ENCODE results near the gene CD74.

The CD74 gene

DNA sequence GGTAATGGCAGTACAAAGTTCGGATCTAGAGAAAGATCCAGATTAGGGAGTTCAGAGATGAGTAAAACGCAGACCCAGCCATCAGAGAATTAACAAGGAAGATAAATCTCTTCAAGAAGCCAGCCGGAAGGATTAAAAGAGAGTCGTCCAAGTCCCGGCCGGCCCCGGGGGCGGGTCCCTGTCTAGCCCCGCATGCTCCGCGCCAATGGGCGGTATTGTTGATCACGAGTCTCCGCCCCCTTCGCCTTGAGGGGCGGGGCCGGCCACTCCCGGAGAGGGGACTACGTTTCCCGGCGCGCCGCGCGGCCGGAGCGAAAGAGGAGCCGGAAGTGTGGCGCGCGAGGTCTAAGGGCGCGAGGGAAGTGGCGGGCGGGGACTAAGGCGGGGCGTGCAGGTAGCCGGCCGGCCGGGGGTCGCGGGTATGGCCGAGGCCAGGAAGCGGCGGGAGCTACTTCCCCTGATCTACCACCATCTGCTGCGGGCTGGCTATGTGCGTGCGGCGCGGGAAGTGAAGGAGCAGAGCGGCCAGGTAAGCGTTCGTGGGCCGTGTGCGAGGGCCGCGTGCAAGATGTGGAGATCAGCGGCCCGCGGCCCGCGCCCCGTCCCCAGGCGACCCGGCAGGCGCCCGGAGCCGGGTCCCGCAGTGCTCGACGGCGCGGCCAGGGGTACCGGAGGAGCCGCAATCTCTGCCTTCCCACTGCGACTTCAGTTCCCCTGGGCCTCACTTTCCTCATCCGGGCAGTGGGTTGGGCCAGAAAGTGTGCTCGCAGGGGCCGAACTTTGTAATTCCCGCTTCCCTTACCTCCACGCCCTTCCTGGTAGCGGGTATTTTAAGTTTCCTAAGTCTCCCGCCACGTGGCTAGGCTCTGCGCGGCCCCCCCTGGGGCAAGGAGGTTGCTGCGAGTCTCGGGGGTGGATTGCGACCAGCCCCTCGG is 55.1 kb downstream of the CD74 start, which contains the start of gene TCOF1:
TSS of gene TCOF1 (plus strand) at position 372 of the 935 bp plus-strand sequence. CDS start at position 422, 50 bp downstream.
- peak; percentile 98 for DNase-seq

DNA sequence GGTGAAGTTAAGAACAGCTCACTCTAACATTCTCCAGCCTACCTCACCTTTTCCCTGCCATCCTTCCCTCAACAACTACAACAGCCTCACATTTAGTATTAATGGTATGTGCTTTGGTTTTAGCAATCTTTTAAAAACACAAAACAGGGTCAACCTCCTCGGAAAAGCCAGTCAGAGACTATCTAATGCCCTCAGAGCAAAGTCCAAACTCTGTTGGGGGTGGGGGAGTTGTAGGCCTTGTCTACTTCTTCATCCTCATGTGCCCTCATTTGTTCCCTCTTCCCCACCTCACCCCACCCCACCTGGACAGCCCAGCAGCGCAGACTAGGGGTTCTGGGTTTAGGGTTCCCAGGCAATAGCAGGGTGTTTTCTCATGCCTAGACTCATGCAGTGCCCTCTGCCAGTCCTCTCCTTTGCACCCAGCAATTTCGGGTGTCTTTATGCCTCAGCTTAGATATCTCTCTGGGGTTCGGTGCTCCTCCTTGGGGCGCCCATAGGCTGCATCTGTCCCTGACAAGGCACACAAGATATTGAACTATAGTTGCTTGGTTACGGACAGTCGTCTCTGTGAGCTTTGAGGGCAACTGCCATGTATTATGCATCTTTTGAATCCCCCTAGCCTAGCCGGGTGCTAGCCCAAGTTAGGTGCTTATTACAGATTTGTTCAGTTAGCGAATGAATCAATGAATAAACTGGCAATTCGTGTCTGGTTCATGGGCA is 56.0 kb downstream of the CD74 start:
- no peak for DNase-seq

DNA sequence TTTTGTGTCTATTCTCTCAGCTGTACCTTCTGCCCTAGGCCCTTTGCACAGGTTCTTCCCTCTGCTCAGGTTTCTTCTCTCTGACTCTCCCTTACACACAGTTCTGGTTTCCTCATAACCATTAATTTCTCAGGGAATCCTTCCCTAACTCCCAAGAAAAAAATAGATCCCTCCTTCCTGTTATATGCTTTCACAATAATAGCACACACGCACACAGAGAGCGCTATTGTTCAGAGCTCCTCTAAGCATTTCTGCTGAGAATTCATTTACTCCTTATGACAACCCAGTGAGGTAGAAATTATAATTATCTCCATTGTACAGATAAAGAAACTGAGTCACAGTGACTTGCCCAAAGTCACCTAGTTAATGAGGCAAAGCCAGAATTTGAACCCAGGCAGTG is 56.9 kb downstream of the CD74 start:
- DNase-seq = no peak

DNA sequence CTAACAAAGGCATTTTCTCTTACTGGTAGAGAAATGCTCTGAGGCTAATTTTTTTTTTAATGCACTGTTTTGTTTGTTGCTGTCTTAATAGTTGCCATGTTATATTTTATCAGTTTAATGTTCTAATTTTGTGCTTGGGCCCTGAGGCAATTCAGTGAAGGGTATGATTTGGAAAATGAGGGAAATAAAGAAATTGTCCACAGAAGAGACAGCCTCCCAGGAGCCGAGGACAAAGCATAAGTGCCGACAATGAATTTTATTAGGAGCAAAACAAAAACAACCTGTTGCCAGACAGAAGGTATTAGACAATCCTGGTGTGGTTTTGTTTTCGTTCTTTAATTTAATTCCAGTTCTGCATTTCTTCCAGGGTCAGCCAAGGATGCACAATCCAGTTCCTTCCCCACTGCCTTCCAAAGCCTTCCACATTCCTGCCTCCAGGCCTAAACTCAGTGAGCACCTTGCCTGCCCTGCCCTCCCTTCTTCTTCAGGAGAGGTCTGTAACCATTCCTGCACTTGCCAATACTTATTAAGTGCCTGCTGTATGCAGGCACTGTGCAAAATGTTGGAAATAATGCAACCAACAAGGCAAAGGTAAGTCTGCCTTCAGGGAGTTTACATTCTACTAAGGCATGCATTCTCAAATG is 59.6 kb downstream of the CD74 start:
- peak; percentile 40 for DNase-seq

DNA sequence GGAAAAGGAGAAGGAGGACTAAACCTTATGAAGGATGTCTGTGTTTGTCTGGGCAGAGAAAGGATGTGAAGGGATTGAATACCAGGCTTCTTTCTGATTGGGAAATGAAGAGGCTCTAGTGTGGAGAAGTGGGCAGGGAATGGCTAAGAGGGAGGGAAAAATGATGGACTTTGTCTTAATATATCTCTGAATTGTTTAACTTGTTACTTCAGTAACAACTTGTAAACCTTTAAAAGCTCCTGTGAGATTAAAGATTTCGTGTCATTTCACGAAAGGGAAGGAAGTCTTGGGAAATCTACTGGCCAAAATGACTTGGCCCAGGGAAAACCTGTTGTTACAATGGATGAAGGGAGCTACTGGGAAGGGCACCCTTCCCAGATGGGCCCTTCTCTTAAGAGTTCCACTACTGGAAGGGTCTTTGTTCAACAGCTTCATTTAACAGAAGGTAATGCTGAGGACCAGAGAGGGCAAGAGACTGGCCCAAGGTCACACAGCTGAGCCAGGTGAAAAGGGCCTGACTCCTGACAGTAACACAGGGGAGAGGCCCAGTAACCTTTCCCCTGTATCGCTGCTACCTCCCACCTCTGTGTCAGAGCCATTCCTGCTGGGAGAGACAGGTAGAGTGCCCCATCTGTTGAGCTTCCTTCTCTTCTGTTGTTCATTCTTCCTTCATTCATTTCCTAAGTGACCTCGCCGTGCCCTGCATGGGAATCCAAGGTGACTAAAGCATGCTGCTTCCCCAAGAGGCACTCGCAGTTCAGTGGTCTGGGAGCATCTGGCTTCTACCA is 60.3 kb downstream of the CD74 start:
- DNase-seq = peak; percentile 24

Measured in inflammatory macrophage treated with lipopolysaccharide for 4 hours (primary cell).